Measurements from ENCODE around the gene TTLL1.
A peak's percentile ranks its signal among the peaks of the same experiment; 100 is the strongest.

The TTLL1 gene

GRCh38 chr22:43098356-43098755 is 9.2 kb upstream of the TTLL1 start:
- Histone ChIP-seq H3K27ac (no peak overlapping the region), H3K4me3 (no peak overlapping the region)
- no peak for DNase-seq (ENCODE audit: low spot score)
- no peak for TF ChIP-seq CTCF (IDR thresholded peaks at IDR 0.05)

GRCh38 chr22:43096420-43096819 is 7.2 kb upstream of the TTLL1 start:
- Histone ChIP-seq H3K27ac (no peak overlapping the region), H3K4me3 (no peak overlapping the region)
- no peak for TF ChIP-seq CTCF (IDR thresholded peaks at IDR 0.05)
- no peak for DNase-seq (ENCODE audit: low spot score)

GRCh38 chr22:43094551-43094950 is 5.4 kb upstream of the TTLL1 start:
- H3K27ac ChIP-seq: no peak overlapping the region
- no peak for TF ChIP-seq CTCF (IDR thresholded peaks at IDR 0.05)
- H3K4me3 ChIP-seq: no peak overlapping the region

GRCh38 chr22:43094085-43094484 is 4.9 kb upstream of the TTLL1 start:
- DNase-seq (ENCODE audit: low spot score): no peak
- no peak overlapping the region for H3K4me3 ChIP-seq
- H3K27ac ChIP-seq: no peak overlapping the region
- TF ChIP-seq CTCF (IDR thresholded peaks at IDR 0.05): no peak

More at GRCh38 chr22:43094551-43094950, 5.4 kb upstream of the TTLL1 start:
- no peak for DNase-seq (ENCODE audit: low spot score)

- H3K27ac ChIP-seq: no peak overlapping the region
- no peak for DNase-seq (ENCODE audit: low spot score)
- H3K4me3 ChIP-seq: no peak overlapping the region
- TF ChIP-seq CTCF (IDR thresholded peaks at IDR 0.05): no peak
Measured at GRCh38 chr22:43092085-43092484, 2.9 kb upstream of the TTLL1 start.

GRCh38 chr22:43090130-43090789 is 1.1 kb upstream of the TTLL1 start:
- Histone ChIP-seq H3K27ac (no peak overlapping the region), H3K4me3 (no peak overlapping the region)
- DNase-seq (ENCODE audit: low spot score): no peak
- TF ChIP-seq CTCF (IDR thresholded peaks at IDR 0.05): no peak

- DNase-seq (ENCODE audit: low spot score): no peak
- Histone ChIP-seq H3K4me3 (peak overlapping the region; percentile 95), H3K27ac (peak overlapping the region in 1 of 2 donors; percentile 78)
- no peak for TF ChIP-seq CTCF (IDR thresholded peaks at IDR 0.05)
Measured at GRCh38 chr22:43088627-43088983, 586 bp downstream of the TTLL1 start.

All from coronary artery (tissue), 2 donors.